ENCODE data around the gene CCDC91. TPM values are rescaled to one million over a fixed set of nuclear protein-coding genes. Genes with fewer than 3 reads are reported as not detected.
"Not testable (repeated sequence)": the region's sequence is repeated elsewhere in the genome, so short reads cannot be mapped to it uniquely, and the experiment has no call there.

CCDC91 gene
- total RNA-seq, 1 donor, result 192 TPM

DNA sequence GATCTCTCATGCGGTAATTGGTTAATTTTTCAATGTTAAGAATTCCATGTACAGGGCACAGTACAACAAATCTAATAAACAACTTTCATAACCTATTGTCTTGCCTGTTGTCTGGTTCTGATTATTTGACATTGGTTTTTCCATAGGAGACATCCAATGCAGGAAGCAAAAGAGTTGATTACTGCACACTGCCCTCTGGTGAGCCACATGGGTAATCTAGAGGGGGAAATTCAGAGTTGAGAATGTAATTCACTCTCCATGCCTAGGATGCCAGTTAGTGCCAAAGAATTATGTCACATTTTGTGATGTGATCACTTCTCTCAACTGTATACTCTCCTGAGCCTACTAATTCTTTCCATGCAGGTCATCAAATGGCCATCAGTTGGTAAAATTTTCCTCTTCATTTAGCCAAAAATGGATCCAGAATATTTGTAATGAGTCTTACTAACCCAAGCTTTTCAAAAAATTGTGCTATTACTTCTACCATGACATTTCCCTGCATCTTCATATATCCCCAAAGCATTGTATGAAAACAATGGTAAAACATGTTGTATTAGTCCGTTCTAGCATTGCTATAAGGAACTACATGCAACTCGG, 17.7 kb upstream of the CCDC91 start:
- Histone ChIP-seq H3K27me3 (ENCODE audit: insufficient read depth, low read length) (no peaks in the 10 kb centered on the region), H3K4me3 (ENCODE audit: low read length) (no peak overlapping the region), H3K4me1 (ENCODE audit: insufficient read depth, low read length) (no peaks in the 10 kb centered on the region), H3K9me3 (ENCODE audit: low read depth, low read length) (no peaks in the 10 kb centered on the region)

DNA sequence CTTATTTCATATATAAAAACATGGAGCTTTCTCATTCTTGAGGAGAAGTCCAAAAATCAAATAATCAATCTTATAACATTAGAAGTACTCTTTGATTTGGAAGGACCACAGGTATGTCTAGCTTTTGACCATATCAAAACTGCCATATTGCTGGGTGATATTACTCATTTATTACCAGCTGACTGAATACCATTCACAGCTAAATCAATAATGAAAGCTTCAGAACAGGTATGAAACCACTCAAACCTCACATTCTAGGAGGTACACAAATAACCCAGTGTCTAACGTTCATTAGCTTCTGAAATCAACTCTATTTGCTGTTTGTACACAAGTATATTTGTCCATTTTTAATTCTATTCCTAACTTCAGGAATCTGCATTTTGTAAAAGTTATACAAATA, 16.8 kb upstream of the CCDC91 start:
- H3K9me3 ChIP-seq (ENCODE audit: low read depth, low read length), result no peaks in the 10 kb centered on the region
- H3K4me1 ChIP-seq (ENCODE audit: insufficient read depth, low read length), result no peaks in the 10 kb centered on the region
- H3K27me3 ChIP-seq (ENCODE audit: insufficient read depth, low read length), result no peaks in the 10 kb centered on the region

DNA sequence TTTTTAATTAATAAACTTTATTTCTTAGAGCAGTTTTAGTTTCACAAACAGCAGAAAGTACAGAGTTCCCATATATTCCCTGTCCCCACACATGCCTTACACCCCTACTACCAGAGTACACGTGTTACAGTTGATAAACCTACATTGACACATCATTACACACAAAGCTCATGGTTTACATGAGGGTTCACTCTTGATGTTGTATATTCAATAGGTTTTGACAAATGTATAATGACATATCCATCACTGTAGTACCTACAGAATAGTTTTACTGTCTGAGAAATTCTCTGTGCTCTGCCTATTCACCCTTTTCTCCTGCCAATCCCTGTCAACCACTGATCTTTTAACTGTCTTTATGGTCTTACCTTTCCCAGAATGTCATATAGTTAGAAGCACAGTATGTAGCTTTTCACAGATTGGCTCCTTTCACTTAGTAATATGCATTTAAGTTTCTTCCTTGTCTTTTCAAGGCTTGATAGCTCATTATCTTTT, 15.1 kb upstream of the CCDC91 start:
- Histone ChIP-seq H3K4me1 (ENCODE audit: insufficient read depth, low read length) (no peaks in the 10 kb centered on the region), H3K27me3 (ENCODE audit: insufficient read depth, low read length) (no peaks in the 10 kb centered on the region), H3K9me3 (ENCODE audit: low read depth, low read length) (no peaks in the 10 kb centered on the region)

More for the DNA sequence above, 16.8 kb upstream of the CCDC91 start:
- H3K4me3 ChIP-seq (ENCODE audit: low read length), result no peak overlapping the region

DNA sequence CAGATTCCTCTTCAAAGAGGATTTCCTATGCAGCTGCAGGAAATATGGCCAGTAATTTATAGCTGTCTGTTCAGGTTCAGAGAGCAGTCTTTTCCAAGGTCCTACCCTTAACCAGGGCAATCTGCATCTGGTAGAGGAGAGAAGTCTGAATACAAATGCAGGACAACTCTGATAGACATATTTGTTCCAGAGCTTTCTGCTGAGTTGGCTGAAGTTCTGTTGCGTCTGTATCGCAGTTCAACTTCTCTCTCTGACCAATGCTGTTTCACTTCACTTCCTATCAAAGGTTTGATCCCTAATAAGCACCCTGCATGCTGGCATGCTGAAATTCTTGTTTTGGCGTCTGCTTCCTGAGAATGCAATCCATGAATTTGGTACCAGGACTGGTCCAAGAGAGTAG, 14.0 kb upstream of the CCDC91 start:
- no peaks in the 10 kb centered on the region for H3K27me3 ChIP-seq (ENCODE audit: insufficient read depth, low read length)

More for the DNA sequence above, 15.1 kb upstream of the CCDC91 start:
- no peak overlapping the region for H3K4me3 ChIP-seq (ENCODE audit: low read length)

DNA sequence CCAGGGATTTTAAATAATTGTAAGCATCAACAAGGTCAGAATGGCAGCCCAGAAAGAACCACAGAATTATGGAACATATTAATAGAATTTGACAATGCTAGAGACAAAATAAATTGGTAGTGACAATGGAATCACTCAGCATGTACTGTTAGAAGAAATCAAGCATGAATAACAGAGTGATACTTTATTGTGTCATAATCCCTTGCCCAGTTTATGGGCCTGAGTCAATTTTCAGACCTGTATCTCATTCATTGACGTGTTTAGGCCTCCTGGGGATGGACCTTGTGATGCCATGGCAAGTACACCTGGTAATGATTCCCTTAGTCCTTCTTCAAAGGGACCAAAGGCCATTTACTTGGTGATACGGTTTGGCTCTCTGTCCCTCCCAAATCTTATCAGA, 12.8 kb upstream of the CCDC91 start:
- Histone ChIP-seq H3K4me3 (ENCODE audit: low read length) (no peak overlapping the region), H3K27me3 (ENCODE audit: insufficient read depth, low read length) (no peaks in the 10 kb centered on the region), H3K4me1 (ENCODE audit: insufficient read depth, low read length) (no peaks in the 10 kb centered on the region), H3K9me3 (ENCODE audit: low read depth, low read length) (no peaks in the 10 kb centered on the region)

More for the DNA sequence above, 14.0 kb upstream of the CCDC91 start:
- Histone ChIP-seq H3K4me1 (ENCODE audit: insufficient read depth, low read length) (no peaks in the 10 kb centered on the region), H3K9me3 (ENCODE audit: low read depth, low read length) (no peaks in the 10 kb centered on the region), H3K4me3 (ENCODE audit: low read length) (no peak overlapping the region)

DNA sequence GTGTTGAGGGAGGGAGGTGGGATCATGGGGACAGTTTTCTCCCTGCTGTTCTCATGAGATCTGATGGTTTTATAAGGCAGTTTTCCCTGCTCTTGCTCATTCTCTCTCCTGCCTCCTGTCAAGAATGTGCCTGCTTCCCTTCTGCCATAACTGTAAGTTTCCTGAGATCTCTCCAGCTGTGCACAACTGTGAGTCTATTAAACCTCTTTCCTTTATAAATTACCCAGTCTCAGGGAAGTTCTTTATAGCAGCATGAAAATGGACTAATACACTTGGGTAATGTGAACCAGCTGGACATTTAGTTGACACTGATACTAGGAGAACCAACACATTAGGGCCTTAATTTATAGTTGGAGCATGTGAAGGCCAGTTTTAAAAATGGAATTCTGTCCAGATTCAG, 12.4 kb upstream of the CCDC91 start:
- Histone ChIP-seq H3K27me3 (ENCODE audit: insufficient read depth, low read length) (no peaks in the 10 kb centered on the region), H3K9me3 (ENCODE audit: low read depth, low read length) (no peaks in the 10 kb centered on the region), H3K4me1 (ENCODE audit: insufficient read depth, low read length) (no peaks in the 10 kb centered on the region), H3K4me3 (ENCODE audit: low read length) (no peak overlapping the region)

DNA sequence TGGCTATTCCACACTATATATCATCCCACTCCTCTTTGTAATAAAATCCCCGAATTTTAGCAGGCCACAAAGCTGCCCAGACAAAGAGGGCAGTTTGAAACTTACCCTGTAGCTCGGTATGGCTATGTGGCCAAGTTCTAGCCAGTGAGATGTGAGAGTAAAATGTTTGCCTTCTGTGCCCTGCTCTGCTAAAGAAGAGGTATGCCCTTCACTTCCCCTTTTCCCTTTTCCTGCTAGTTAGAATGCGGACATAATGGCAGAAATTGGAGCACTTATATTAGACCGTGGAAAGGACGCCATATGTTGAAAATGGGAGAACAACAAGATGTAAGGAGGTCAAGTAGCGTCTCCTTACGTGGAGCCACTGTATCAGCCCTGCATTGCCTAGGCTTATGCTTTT, 11.5 kb upstream of the CCDC91 start:
- Histone ChIP-seq H3K4me3 (ENCODE audit: low read length) (no peak overlapping the region), H3K4me1 (ENCODE audit: insufficient read depth, low read length) (no peaks in the 10 kb centered on the region), H3K27me3 (ENCODE audit: insufficient read depth, low read length) (no peaks in the 10 kb centered on the region), H3K9me3 (ENCODE audit: low read depth, low read length) (no peaks in the 10 kb centered on the region)

DNA sequence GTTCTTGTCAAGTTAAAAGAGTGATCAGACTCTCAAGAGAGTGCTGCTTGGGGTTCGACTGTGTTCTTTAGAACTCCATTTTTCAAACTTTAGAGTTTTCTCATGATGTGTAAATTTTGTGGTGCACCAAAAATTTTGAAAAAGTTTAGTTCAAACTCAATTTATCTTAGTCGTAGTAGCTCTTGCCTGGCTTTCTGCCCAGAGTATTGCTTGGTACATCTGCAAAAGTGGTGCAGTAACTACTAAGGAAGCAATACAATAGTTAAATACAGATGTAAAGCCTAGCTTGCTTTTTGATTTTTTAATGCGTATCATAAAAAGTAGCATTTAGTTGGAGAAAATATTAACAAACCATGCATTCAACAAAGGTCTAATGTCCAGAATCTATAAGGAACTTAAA, 9.5 kb upstream of the CCDC91 start:
- H3K9me3 ChIP-seq (ENCODE audit: low read depth, low read length), result no peaks in the 10 kb centered on the region
- H3K4me3 ChIP-seq (ENCODE audit: low read length), result no peak overlapping the region
- H3K4me1 ChIP-seq (ENCODE audit: insufficient read depth, low read length), result no peaks in the 10 kb centered on the region
- H3K27me3 ChIP-seq (ENCODE audit: insufficient read depth, low read length), result no peaks in the 10 kb centered on the region

DNA sequence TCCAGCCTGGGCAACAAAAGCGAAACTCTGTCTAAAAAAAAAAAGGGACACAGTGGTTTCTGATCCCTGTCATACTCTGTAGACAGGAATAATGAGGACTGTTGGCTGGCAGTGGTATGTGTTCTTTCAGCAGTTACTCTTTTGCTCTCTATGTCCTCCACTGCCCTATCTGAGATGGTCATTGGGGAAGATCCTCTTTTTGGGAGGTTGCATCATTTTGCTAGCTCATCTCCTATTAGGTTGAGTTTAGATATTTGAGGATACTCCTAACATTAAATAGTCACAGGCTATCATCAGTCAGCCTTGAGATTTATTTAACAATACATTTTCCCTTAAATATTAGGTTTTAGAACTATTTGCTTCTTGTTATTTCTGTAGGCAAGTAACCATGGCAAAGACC, 5.9 kb upstream of the CCDC91 start:
- Histone ChIP-seq H3K9me3 (ENCODE audit: low read depth, low read length) (no peaks in the 10 kb centered on the region), H3K4me1 (ENCODE audit: insufficient read depth, low read length) (no peaks in the 10 kb centered on the region), H3K4me3 (ENCODE audit: low read length) (no peak overlapping the region), H3K27me3 (ENCODE audit: insufficient read depth, low read length) (no peaks in the 10 kb centered on the region)

DNA sequence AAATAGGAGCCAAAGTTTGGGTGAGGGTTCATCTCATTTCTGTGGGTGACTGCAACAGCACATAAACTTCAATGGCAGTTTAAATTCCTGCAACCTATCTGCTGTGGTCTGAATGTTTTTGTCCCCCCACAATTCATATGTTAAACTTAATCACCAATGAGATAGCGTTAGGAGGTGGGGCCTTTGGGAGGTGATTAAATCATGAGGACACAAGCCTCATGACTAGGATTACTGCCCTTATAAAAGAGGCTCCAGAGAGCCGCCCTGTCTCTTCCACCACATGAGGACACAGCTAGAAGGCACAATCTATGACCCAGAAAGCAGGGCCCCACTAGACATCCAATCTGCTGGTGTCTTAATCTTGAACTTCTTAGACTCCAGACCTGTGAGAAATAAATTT, 3.8 kb upstream of the CCDC91 start:
- no peak overlapping the region for H3K4me3 ChIP-seq (ENCODE audit: low read length)
- no peaks in the 10 kb centered on the region for H3K9me3 ChIP-seq (ENCODE audit: low read depth, low read length)
- H3K4me1 ChIP-seq (ENCODE audit: insufficient read depth, low read length), result peaks cover 13% of the 10 kb centered on the region
- no peaks in the 10 kb centered on the region for H3K27me3 ChIP-seq (ENCODE audit: insufficient read depth, low read length)

DNA sequence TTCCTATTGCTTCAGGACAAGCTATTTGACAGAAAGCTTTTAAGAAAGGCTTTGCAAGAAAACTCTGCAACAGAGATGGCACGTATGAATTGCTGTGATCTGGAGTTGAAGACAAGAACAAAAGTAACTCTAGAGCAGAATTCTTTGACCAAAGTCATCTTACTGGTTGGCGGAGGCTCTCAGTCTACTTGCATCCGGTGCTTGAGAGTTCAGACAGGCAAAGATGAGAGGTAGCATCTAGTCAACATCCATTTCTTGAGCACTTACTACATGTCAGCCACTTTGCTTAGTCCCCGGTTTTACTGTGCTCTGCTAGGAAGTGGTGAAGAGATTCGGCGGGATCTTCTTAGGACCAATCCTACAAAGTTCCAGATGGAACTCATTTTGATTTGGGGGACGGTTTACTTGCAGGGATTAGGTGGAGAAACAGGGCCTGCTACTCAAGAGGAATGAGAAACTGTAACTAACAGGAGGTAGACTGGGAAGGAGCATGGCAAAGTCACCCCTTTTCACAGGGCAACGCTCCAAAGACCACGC, 404 bp upstream of the CCDC91 start:
- Histone ChIP-seq H3K27me3 (ENCODE audit: insufficient read depth, low read length) (no peaks in the 10 kb centered on the region), H3K4me3 (ENCODE audit: low read length) (peak overlapping the region; percentile 76), H3K4me1 (ENCODE audit: insufficient read depth, low read length) (peaks cover 16% of the 10 kb centered on the region), H3K9me3 (ENCODE audit: low read depth, low read length) (no peaks in the 10 kb centered on the region)

DNA sequence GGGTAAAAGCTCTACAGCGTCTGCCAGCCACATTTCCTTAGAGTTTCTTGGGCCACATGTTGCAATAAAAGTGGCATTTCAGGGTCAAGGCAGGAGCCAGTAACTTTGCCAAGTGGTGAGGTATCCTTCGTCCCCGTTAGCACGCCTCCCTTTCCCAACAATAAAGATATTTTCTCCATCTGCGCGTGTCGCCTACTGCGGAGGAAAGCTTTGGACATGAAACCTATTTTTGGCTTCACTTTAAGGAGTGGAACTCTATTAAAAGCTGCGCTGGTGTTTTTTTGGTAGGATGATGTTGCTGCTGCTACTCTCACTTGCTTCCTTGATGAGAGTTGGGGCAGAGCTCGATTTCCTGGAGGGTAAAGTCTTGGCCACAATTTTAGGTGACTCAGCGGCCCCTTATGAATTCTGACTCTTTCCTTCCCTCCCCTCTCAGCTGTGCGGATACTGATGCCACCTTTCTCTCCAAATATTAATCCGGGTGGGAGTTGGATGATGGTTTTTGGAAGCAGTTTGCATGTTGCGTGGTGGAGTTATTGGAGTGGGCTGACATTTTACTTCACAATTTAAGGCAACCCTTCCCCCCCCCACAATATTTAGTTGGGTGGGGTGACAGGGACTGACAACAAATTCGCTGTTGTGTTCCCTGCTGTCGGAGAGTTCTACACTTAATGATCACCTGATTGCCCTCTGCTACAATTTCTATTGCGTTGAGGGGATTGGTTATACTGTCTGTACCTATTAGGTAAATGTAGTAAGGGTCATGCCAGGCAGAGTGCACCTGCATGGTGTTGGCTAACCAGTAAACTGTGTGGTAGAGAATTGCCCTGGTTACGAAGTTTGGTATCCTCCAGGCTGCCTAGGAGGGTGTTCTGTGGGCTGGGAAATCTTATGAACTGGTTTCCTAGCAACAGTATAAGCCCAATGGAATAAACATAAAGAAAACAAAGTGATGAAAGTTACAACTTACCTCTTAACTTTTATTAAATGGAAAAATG, 1.1 kb downstream of the CCDC91 start:
- Histone ChIP-seq H3K4me3 (ENCODE audit: low read length) (peak overlapping the region; percentile 76), H3K9me3 (ENCODE audit: low read depth, low read length) (no peaks in the 10 kb centered on the region), H3K4me1 (ENCODE audit: insufficient read depth, low read length) (peaks cover 16% of the 10 kb centered on the region), H3K27me3 (ENCODE audit: insufficient read depth, low read length) (no peaks in the 10 kb centered on the region)

DNA sequence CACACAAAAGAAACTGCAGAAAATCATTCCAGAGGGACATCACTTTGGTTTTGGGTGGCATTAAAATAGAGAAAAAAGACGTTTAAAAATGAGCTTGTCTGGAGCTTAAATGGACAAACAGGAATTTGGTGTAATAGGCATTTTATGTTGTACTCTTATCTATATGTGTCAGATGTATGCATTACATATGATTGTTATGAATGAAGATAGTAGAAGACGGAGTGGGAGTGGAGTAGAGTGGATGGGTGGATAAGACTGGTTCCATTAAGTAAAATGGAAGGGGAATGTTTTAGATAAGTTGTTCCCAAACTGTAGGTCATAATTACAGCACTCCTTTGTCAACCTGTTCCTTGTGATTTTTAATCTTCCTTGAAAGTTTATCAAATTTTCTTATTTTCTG, 1.9 kb downstream of the CCDC91 start:
- no peak overlapping the region for H3K4me3 ChIP-seq (ENCODE audit: low read length)
- peaks cover 16% of the 10 kb centered on the region for H3K4me1 ChIP-seq (ENCODE audit: insufficient read depth, low read length)
- H3K9me3 ChIP-seq (ENCODE audit: low read depth, low read length), result no peaks in the 10 kb centered on the region
- H3K27me3 ChIP-seq (ENCODE audit: insufficient read depth, low read length), result no peaks in the 10 kb centered on the region

DNA sequence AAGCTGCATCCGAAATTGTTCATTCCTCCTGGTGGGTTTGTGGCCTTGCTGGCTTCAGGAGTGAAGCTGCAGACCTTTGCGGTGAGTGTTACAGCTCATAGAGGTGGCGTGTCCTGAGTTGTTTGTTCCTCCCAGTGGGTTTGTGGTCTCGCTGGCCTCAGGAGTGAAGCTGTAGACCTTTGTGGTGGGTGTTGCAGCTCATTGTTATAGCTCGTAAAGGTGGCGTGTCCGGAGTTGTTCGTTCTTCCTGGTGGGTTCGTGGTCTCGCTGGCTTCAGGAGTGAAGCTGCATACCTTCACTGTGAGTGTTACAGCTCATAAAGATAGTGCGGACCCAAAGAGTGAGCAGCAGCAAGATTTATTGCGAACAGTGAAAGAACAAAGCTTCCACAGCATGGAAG, 4.4 kb downstream of the CCDC91 start:
- H3K9me3 ChIP-seq (ENCODE audit: low read depth, low read length); H3K4me3 ChIP-seq (ENCODE audit: low read length); H3K27me3 ChIP-seq (ENCODE audit: insufficient read depth, low read length): not testable (repeated sequence)
- peaks cover 16% of the 10 kb centered on the region for H3K4me1 ChIP-seq (ENCODE audit: insufficient read depth, low read length)

DNA sequence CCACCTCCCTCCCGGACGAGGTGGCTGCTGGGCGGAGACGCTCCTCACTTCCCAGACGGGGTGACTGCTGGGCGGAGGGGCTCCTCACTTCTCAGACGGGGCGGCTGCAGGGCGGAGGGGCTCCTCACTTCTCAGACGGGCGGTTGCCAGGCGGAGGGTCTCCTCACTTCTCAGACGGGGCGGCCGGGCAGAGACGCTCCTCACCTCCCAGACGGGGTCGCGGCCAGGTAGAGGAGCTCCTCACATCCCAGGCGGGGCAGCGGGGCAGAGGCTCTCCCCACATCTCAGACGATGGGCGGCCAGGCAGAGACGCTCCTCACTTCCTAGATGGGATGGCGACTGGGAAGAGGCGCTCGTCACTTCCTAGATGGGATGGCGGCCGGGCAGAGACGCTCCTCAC, 10.9 kb downstream of the CCDC91 start:
- H3K27me3 ChIP-seq (ENCODE audit: insufficient read depth, low read length); H3K9me3 ChIP-seq (ENCODE audit: low read depth, low read length); H3K4me3 ChIP-seq (ENCODE audit: low read length); H3K4me1 ChIP-seq (ENCODE audit: insufficient read depth, low read length): not testable (repeated sequence)

All from mononuclear cell (primary cell).